ENCODE results near the gene STARD13. TPM values are rescaled to one million over a fixed set of nuclear protein-coding genes. Genes with fewer than 3 reads are reported as not detected.

The STARD13 gene
- total RNA-seq, 2 experiments from 2014 or later: 0.57 TPM; not detected in 1

DNA sequence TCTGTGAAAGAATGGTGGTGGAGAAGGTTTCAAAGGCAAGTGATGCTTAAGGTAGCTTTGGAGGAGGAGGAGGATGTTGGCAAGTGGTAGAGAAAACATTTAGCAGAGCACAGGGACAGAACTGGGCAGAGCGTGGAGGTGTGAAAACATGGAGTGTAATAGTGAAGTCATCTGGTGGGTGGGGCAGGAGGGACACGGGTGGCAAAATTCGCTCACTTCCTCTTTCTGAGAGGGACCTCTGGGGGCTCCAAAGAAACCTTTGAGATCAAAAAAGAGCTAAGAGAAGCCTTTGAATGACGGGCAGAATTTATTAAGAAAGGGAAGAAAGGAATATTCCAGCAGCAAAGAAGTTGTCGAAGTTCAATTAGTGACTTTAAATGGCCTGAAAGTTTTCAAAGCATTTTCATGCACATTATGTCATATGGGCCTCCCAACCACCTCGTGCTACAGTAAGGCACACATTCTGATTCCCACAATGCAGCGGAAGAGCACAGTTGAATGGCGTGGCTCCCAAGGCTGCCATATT, 82.8 kb downstream of the STARD13 start:
- CTCF ChIA-PET (ENCODE audit: unreplicated experiment): no interaction called here
- peak; percentile 11 for DNase-seq (ENCODE audit: low spot score)

GRCh38 chr13:33201659-33202058, 83.9 kb downstream of the STARD13 start:
- TF ChIP-seq EZH2phosphoT487 (IDR thresholded peaks at IDR 0.05; ENCODE audit: borderline replicate concordance, low read depth, low read length): no peak
- TF ChIP-seq CTCF (conservative IDR thresholded peaks at IDR 0.05; ENCODE audit: low read length): no peak
- CTCF ChIA-PET (ENCODE audit: unreplicated experiment): no interaction called here

More for the DNA sequence above, 82.8 kb downstream of the STARD13 start:
- Histone ChIP-seq H3K9me3 (ENCODE audit: low read length) (no peaks in the 10 kb centered on the region), H3K9me2 (ENCODE audit: insufficient read depth, low read length) (no peaks in the 10 kb centered on the region), H2AFZ (ENCODE audit: low read length) (no peak overlapping the region), H3K4me2 (ENCODE audit: low read length) (no peak overlapping the region), H3K36me3 (ENCODE audit: insufficient read depth, low read length) (no peaks in the 10 kb centered on the region), H3K27ac (ENCODE audit: low read depth, low read length, poor library complexity, severe bottlenecking) (no peak overlapping the region), H4K20me1 (ENCODE audit: insufficient read depth, low read length) (no peaks in the 10 kb centered on the region), H3K4me3 (ENCODE audit: low read depth, low read length, poor library complexity, severe bottlenecking) (no peak overlapping the region), H3K79me2 (ENCODE audit: insufficient read depth, low read depth, low read length) (no peaks in the 10 kb centered on the region), H3K4me1 (ENCODE audit: insufficient read depth, low read length, poor library complexity, severe bottlenecking) (no peaks in the 10 kb centered on the region)
- TF ChIP-seq CTCF (conservative IDR thresholded peaks at IDR 0.05; ENCODE audit: low read length): no peak
- intact Hi-C loops (cut with micrococcal nuclease; ENCODE audit: unreplicated experiment): no loop called here
- no TSS peak for BruUV-seq (replicated peaks)
- POLR2A ChIA-PET: interaction anchor here (0.6 kb wide), 1 partner anchor 65 kb away, joined by 5 read pairs; no protein-coding TSS in a partner anchor

GRCh38 chr13:33199289-33199850, 86.2 kb downstream of the STARD13 start:
- DNase-seq (ENCODE audit: low spot score): no peak
- Histone ChIP-seq H2AFZ (ENCODE audit: low read length) (no peak overlapping the region), H3K9me3 (ENCODE audit: low read length) (no peaks in the 10 kb centered on the region), H3K27ac (ENCODE audit: low read depth, low read length, poor library complexity, severe bottlenecking) (no peak overlapping the region), H3K4me3 (ENCODE audit: low read depth, low read length, poor library complexity, severe bottlenecking) (no peak overlapping the region), H3K4me1 (ENCODE audit: insufficient read depth, low read length, poor library complexity, severe bottlenecking) (no peaks in the 10 kb centered on the region), H3K79me2 (ENCODE audit: insufficient read depth, low read depth, low read length) (no peaks in the 10 kb centered on the region), H3K9me2 (ENCODE audit: insufficient read depth, low read length) (no peaks in the 10 kb centered on the region), H4K20me1 (ENCODE audit: insufficient read depth, low read length) (no peaks in the 10 kb centered on the region), H3K36me3 (ENCODE audit: insufficient read depth, low read length) (no peaks in the 10 kb centered on the region), H3K4me2 (ENCODE audit: low read length) (no peak overlapping the region)
- POLR2A ChIA-PET: interaction anchor here (0.5 to 1.8 kb wide), 5 partner anchors 8 to 1941 kb away, joined by 3 to 5 read pairs (median 3); no protein-coding TSS in a partner anchor
- CTCF ChIA-PET (ENCODE audit: unreplicated experiment): no interaction called here
- no TSS peak for BruUV-seq (replicated peaks)
- intact Hi-C loops (cut with micrococcal nuclease; ENCODE audit: unreplicated experiment): no loop called here
- TF ChIP-seq CTCF (conservative IDR thresholded peaks at IDR 0.05; ENCODE audit: low read length) (no peak), EZH2phosphoT487 (IDR thresholded peaks at IDR 0.05; ENCODE audit: borderline replicate concordance, low read depth, low read length) (no peak)

More at GRCh38 chr13:33201659-33202058, 83.9 kb downstream of the STARD13 start:
- Histone ChIP-seq H3K27ac (ENCODE audit: low read depth, low read length, poor library complexity, severe bottlenecking) (no peak overlapping the region), H3K4me3 (ENCODE audit: low read depth, low read length, poor library complexity, severe bottlenecking) (no peak overlapping the region), H2AFZ (ENCODE audit: low read length) (no peak overlapping the region), H3K9me2 (ENCODE audit: insufficient read depth, low read length) (no peaks in the 10 kb centered on the region), H4K20me1 (ENCODE audit: insufficient read depth, low read length) (no peaks in the 10 kb centered on the region), H3K4me1 (ENCODE audit: insufficient read depth, low read length, poor library complexity, severe bottlenecking) (no peaks in the 10 kb centered on the region), H3K4me2 (ENCODE audit: low read length) (no peak overlapping the region), H3K9me3 (ENCODE audit: low read length) (no peaks in the 10 kb centered on the region), H3K79me2 (ENCODE audit: insufficient read depth, low read depth, low read length) (no peaks in the 10 kb centered on the region), H3K36me3 (ENCODE audit: insufficient read depth, low read length) (no peaks in the 10 kb centered on the region)
- DNase-seq (ENCODE audit: low spot score): no peak
- POLR2A ChIA-PET: interaction anchor here (0.6 kb wide), 1 partner anchor 1708 kb away, joined by 3 read pairs; no protein-coding TSS in a partner anchor
- intact Hi-C loops (cut with micrococcal nuclease; ENCODE audit: unreplicated experiment): no loop called here
- BruUV-seq (replicated peaks): no TSS peak

Measured in OCI-LY7 (cell line).